Osteoblast (primary cell): ENCODE results near the gene MYB. TPM values are rescaled to one million over a fixed set of nuclear protein-coding genes. Genes with fewer than 3 reads are reported as not detected.

ENCODE experiments used
- DNase-seq: peaks from one replicate; pipeline ENCODE4 v3.0.0; 2011; ENCODE audit warnings: low spot score, mixed read lengths; ENCODE audit not compliant: insufficient read length; ENCODE audit errors: missing footprints
- H2AFZ ChIP-seq: 2 replicates; pipeline ENCODE4 v1.6.0; 2011; ENCODE audit warnings: mild to moderate bottlenecking, low read length
- H3K27ac ChIP-seq: 2 replicates; pipeline ENCODE4 v1.5.1; 2011; ENCODE audit warnings: mild to moderate bottlenecking, low read depth, low read length, moderate library complexity
- H3K27me3 ChIP-seq: 2 replicates; pipeline ENCODE4 v1.6.0; 2012; ENCODE audit warnings: mild to moderate bottlenecking, control low read depth, inconsistent platforms, low read length, moderate library complexity; ENCODE audit not compliant: insufficient read depth
- H3K36me3 ChIP-seq: 2 replicates; pipeline ENCODE4 v1.5.1; 2011; ENCODE audit warnings: mild to moderate bottlenecking, low read length, control low read depth, moderate library complexity; ENCODE audit not compliant: insufficient read depth
- H3K4me1 ChIP-seq: 2 replicates; pipeline ENCODE4 v1.5.1; 2011; ENCODE audit warnings: mild to moderate bottlenecking, low read length, control low read depth, moderate library complexity; ENCODE audit not compliant: insufficient read depth
- H3K4me2 ChIP-seq: 2 replicates; pipeline ENCODE4 v1.6.0; 2011; ENCODE audit warnings: mild to moderate bottlenecking, low read length; ENCODE audit not compliant: insufficient read depth
- H3K4me3 ChIP-seq: fragments of 200-600 bp; sonication (generic); 3 replicates; pipeline ENCODE4 v1.5.1; 2012; ENCODE audit warnings: mild to moderate bottlenecking, low read length, inconsistent platforms; ENCODE audit not compliant: insufficient read depth
- H3K79me2 ChIP-seq: 2 replicates; pipeline ENCODE4 v1.6.0; 2012; ENCODE audit warnings: mild to moderate bottlenecking, low read length, control low read depth, inconsistent platforms; ENCODE audit not compliant: insufficient read depth
- H3K9me3 ChIP-seq: 2 replicates; pipeline ENCODE4 v1.5.1; 2011; ENCODE audit warnings: low read depth, low read length, control low read depth
- H4K20me1 ChIP-seq: 2 replicates; pipeline ENCODE4 v1.6.0; 2012; ENCODE audit warnings: mild to moderate bottlenecking, low read length, control low read depth; ENCODE audit not compliant: insufficient read depth
- CTCF ChIP-seq: IDR thresholded peaks from 2 replicates; pipeline ENCODE4 v1.5.1; 2011; ENCODE audit warnings: mild to moderate bottlenecking, low read depth, low read length, moderate library complexity; ENCODE audit errors: extremely low read depth
- total RNA-seq: library from RNA; depleted of rRNA; stranded (reverse); fragments of >200 nt; gene quantifications from 2 replicates; pipeline ENCODE4 v1.2.3, GENCODE V29; 2012

The MYB gene
- total RNA-seq, 1 donor: 0.36 TPM

DNA sequence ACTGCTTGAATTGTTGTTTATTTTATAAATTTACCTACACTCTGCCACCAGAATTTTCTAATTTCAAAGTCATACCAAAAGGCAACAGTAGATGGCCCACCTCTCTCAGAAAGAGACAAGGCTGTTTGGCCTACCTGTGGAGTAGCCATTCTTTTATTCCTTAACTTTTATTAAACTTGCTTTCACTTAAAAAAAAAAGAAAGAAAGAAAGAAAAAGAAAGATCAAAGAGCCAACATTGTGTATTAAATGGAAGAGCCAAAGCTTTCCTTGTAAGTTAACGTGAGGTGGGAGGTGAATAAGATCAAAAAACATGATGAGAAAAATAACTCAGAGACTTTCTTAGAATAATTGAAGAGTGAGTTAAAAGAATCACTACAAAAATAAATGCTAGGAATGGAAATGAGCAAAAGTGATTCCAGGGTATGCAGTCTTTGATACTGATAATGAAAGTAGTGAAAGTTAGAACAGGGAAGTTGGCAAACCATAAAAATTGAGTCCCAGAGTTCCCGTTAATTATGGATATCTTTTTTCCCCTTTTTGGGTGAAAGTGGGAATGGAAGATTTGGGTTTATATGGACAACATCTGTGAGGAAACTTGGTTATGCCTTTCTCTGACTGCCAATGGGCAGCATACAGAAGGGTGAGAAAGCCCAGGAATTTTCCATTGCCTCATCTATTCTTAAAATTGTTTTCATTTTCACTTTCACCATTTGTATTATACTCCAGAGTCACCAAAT is 35.9 kb upstream of the MYB start:
- no peak overlapping the region for H3K4me3 ChIP-seq
- H4K20me1 ChIP-seq: no peaks in the 10 kb centered on the region
- H3K79me2 ChIP-seq: no peaks in the 10 kb centered on the region
- peak; percentile 68 for TF ChIP-seq CTCF
- H3K27me3 ChIP-seq: peaks cover 4% of the 10 kb centered on the region
- no peak overlapping the region for H3K4me2 ChIP-seq
- peak overlapping the region; percentile 2 for H3K27ac ChIP-seq
- H2AFZ ChIP-seq: no peak overlapping the region
- no peaks in the 10 kb centered on the region for H3K9me3 ChIP-seq
- peaks cover 8% of the 10 kb centered on the region for H3K4me1 ChIP-seq
- DNase-seq: no peak
- H3K36me3 ChIP-seq: no peaks in the 10 kb centered on the region

GRCh38 chr6:135146162-135146934 is 34.8 kb upstream of the MYB start:
- peaks cover 8% of the 10 kb centered on the region for H3K4me1 ChIP-seq
- TF ChIP-seq CTCF: no peak
- H3K79me2 ChIP-seq: no peaks in the 10 kb centered on the region
- no peak for DNase-seq
- no peak overlapping the region for H3K4me3 ChIP-seq
- H3K36me3 ChIP-seq: no peaks in the 10 kb centered on the region
- no peaks in the 10 kb centered on the region for H3K9me3 ChIP-seq
- H3K4me2 ChIP-seq: no peak overlapping the region
- no peaks in the 10 kb centered on the region for H4K20me1 ChIP-seq
- H3K27ac ChIP-seq: no peak overlapping the region
- peaks cover 4% of the 10 kb centered on the region for H3K27me3 ChIP-seq
- peak overlapping the region; percentile 11 for H2AFZ ChIP-seq

- H4K20me1 ChIP-seq: no peaks in the 10 kb centered on the region
- no peak for TF ChIP-seq CTCF
- H2AFZ ChIP-seq: peak overlapping the region; percentile 40
- peaks cover 8% of the 10 kb centered on the region for H3K4me1 ChIP-seq
- no peak overlapping the region for H3K27ac ChIP-seq
- no peak overlapping the region for H3K4me3 ChIP-seq
- no peaks in the 10 kb centered on the region for H3K79me2 ChIP-seq
- no peaks in the 10 kb centered on the region for H3K27me3 ChIP-seq
- no peak for DNase-seq
- no peak overlapping the region for H3K4me2 ChIP-seq
- H3K9me3 ChIP-seq: no peaks in the 10 kb centered on the region
- H3K36me3 ChIP-seq: no peaks in the 10 kb centered on the region
Measured at GRCh38 chr6:135147637-135148592, 33.2 kb upstream of the MYB start.
